NOMO-1 treated with dmso at 0.1 percent for 144 hours (cell line): ENCODE data around the gene SPATA18.
"Not testable (repeated sequence)": the region's sequence is repeated elsewhere in the genome, so short reads cannot be mapped to it uniquely, and the experiment has no call there.

Source experiments
- DNase-seq: peaks from one replicate; lab custom pipeline; 2025; ENCODE audit not compliant: unreplicated experiment; lab: John Stamatoyannopoulos, UW

SPATA18 gene

DNA sequence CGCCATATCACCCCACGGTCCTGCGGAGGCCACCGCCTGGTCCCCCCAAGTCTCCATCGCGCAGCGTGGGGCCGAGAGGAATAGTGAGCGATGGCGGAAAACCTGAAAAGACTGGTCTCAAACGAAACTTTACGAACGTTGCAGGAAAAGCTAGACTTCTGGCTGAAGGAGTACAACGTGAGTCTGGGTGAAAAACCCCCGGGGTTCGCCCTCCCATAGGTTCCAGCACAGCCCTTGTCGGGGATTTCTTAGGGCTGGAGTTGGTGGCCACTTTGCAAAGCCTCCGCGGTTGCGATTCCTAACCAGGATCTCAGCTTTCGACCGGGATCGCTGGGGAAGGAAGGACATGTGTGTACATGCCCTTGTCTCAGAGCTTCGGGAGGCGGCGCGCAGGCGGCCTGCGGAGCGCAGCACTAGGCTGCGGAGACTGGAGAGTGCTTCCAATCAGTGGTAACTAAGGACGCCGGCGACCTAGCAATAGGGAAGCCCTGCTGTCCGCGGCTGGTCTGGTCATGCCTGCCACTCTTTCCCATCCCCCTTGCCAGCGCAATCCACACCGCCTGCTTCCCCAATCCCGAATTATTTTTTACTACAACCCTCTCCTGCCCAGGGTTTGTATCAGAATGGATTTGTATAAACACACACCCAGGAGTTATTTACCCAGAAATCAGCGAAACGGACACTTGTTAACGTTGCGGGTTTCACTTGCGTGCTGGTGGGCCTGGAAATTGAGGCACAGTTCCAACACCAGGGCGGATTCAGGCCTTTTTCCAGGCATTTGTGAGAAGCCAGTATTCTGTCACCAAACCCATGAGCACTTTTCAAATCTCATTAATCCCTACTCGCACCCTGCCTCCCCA, 741 bp downstream of the SPATA18 start:
- no peak for DNase-seq

DNA sequence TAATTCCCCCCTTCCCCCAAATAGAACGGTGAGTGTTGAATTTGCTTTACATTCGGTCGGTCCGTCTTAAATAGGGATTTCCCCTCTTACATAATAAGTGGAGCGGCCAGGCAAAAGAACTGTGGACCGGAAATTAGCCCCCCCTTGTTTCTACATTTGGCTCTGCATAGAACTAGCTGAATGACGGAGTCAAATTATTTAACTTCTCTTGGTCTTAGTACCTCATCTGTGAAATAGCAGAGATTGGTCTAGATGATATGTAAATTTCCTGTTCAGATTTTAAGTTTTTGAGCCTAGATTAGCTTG, 1.3 kb downstream of the SPATA18 start:
- DNase-seq: peak; percentile 42

DNA sequence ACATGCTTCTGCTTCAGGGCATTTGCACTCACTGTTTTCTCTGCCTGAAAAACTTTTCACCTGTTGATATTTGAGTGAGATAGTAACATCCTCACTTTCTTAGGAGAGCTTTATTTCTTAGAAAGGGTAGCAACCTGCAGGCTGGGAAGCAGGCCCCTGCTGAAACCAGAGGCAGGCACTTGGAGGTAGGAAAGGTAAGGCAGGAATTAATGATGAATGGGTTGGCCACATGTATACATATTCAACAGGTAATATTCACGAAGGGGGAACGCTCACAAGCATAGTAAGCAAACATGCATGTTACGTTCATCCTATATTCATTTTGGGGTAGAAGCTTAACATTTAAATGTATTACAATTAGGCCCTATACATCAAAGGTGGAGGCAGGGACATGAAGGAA, 3.1 kb downstream of the SPATA18 start:
- DNase-seq: no peak

DNA sequence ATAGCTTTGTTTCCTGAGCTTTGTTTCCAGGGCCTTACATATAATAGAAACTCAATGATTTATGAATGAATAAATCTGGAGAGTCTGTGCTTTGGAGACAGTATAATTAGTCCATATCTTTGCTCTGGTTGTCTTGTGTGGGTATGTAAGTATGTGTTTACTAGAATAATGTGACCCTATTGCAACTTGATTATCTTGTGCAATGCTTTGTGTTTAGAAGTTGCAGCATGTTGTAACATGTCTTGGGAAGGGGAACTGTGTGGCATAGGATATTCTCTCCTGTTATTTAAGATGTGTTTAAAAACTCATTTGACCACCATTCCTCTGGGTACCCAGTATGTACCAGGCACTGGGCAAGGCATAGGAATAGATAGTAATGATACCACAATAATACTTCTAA, 6.1 kb downstream of the SPATA18 start:
- DNase-seq: no peak

DNA sequence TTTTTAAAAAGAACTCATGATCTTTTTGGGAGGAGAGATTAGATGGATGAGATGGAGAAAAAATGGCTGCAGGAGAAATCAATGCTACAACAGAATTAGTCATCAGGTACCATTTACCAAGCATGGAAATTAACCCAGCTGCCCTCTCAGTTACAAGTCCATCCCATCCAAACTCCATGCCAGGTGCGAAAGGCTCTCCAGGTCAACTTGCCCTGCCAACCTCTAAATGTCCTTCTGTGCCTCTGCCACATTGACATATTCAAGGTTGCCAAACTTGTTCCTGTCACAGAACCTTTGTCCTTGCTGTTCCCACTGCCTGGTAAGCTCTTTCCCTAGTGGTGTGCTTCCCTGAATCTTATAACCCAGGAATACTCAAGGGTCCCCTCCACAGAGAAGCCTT, 7.2 kb downstream of the SPATA18 start:
- DNase-seq: no peak

DNA sequence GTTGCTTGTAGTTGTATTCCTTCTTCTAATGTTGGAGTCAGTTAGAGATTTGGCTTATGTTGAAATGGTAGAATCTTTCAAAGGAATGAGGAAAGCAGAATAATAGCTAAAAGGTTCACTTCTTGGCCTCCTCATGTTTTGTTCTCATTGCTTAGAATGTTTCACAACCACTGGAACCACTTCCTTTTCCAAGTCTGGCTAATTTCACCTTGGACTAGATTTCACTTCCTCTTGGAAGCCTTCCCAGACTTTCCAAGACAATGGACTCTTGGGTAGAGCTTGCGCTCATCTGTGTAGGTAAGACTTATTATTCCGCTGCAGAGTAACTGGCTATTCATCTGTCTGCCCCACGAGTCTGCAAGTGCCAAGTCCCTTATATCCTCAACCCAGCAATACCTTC, 8.3 kb downstream of the SPATA18 start:
- no peak for DNase-seq

DNA sequence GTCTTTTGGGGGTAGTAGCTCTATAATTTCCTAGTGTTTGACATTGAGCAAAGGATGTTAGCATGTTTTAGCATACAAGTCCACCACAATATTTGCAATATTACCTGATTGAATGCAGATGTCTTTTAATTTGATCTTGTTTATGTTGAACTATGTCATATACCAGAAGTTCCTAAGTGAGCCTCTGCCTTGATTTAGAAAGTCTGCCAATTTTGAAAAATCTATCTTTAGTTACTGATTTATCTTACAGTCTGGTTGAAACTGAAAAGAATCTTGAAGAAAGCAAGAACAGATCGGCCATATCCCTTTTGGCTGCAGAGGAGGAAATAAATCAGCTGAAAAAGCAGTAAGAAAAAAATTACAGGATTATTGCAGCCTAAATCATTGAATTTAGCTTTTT, 18.5 kb downstream of the SPATA18 start:
- DNase-seq: no peak

DNA sequence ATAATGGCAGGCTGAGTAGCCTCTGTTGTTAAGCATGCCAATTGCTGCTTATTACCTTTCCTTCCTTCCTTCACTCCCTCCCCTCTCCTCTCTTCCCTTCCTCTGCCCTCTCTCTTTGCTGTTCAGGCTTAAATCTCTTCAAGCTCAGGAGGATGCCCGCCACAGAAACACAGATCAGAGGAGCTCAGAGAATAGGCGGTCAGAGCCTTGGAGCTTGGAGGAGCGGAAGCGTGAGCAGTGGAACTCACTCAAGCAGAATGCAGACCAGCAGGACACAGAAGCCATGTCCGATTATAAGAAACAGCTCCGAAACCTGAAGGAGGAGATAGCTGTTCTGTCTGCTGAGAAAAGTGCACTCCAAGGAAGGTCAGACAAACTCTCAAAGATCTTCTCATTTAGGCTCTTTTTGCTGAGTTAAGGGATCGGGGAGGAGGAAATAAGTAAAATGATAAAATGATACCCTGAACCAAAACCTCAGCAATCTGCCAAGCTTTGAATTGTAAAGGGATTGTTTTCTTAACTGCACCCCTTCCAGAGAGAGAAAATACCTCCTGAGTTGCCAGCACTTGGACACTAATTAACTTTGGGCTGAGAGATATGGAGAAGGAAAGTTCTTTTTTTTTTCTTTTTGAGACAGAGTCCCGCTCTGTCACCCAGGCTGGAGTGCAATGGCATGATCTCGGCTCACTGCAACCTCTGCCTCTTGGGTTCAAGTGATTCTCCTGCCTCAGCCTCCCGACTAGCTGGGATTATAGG, 20.9 kb downstream of the SPATA18 start:
- DNase-seq: no peak

DNA sequence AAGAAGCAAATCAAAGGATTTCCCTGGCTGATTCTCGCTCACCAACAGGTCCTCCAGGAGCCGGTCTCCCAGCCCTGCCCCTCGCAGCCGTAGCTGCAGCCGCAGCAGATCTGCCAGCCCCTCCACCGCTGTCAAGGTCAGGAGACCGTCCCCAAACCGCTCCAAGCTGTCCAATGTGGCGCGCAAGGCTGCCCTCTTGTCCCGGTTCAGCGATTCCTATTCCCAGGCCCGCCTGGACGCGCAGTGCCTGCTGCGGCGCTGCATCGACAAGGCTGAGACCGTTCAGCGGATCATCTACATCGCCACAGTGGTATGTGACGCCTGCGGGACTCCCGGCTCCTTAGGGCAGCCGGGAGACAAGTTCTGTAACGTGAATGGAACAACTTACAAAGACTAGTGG, 25.6 kb downstream of the SPATA18 start:
- no peak for DNase-seq

DNA sequence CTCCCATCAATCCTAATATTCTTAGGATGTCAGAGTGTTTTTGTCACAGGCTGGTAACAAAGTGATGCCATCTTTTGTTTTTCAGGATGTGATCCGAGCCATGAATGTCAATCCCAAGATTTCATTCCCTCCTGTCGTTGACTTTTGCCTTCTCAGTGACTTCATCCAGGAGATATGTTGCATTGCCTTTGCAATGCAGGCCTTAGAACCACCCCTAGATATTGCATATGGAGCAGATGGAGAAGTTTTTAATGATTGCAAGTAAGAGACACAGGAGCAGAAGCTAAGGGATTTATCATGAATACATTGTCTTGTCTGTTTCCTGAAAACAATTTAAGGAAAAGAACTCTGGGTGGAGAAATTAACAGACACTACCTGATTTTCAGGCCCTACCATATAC, 28.6 kb downstream of the SPATA18 start:
- DNase-seq: no peak

DNA sequence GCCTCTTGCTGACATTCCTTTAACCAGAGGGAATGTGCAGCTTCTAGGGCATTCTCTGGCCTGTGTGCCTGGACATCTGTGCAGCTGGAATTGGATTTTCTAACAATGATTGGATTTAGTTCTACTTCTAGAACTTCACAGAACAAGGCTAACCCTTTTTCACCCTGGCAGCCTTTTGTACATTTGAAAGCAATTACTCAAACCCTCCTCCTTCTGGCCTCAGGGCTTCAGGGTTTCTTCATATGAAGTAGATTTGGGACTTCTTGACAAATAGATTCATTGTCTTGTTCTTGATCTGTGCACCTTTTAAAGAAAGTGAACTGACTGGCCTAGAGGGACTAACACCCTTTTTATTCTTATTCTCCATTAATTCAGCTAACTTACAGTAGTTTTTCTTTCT, 30.1 kb downstream of the SPATA18 start:
- no peak for DNase-seq

DNA sequence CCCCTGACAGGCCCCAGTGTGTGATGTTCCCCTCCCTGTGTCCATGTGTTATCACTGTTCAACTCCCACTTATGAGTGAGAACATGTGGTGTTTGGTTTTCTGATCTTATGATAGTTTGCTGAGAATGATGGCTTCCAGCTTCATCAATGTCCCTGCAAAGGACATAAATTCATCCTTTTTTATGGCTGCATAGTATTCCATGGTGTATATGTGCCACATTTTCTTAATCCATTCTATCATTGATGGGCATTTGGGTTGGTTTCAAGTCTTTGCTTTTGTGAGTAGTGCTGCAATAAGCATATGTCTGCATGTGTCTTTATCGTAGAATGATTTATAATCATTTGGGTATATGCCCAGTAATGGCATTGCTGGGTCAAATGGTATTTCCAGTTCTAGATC, 35.3 kb downstream of the SPATA18 start:
- not testable (repeated sequence) for DNase-seq

DNA sequence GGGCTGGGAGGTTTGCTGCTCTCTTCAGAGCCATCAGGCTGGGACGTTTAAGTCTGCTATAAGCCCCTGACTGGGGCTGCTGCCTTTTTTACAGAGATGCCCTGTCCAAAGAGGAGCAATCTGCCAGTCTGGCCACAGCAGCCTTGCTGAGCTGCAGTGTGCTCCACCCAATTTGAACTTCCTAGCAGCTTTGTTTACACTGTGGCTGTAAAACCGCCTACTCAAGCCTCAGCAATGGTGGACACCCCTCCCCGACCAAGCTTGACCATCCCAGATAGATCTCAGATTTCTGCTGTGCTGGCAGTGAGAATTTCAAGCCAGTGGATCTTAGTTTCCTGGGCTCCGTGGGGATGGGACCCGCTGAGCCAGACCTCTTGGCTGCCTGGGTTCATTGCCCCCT, 40.7 kb downstream of the SPATA18 start:
- no peak for DNase-seq

DNA sequence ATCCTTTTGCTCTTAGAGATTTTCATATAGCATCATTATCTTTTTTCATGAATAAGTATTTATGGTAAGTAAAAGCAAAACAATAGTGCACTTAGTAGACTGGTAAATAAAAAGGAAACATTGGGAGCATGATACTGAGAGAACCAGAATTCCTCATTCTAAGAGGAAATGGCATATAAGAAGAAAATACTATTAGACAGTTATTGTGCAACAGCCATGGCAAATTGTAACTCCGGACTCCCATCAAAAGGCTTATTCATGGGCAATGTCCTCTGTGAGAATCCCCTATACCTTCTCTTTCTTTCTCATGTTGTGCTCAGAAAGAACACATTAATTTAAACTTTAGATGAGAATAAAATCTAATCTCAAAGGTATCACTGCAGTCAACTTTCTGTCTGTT, 42.4 kb downstream of the SPATA18 start:
- no peak for DNase-seq

DNA sequence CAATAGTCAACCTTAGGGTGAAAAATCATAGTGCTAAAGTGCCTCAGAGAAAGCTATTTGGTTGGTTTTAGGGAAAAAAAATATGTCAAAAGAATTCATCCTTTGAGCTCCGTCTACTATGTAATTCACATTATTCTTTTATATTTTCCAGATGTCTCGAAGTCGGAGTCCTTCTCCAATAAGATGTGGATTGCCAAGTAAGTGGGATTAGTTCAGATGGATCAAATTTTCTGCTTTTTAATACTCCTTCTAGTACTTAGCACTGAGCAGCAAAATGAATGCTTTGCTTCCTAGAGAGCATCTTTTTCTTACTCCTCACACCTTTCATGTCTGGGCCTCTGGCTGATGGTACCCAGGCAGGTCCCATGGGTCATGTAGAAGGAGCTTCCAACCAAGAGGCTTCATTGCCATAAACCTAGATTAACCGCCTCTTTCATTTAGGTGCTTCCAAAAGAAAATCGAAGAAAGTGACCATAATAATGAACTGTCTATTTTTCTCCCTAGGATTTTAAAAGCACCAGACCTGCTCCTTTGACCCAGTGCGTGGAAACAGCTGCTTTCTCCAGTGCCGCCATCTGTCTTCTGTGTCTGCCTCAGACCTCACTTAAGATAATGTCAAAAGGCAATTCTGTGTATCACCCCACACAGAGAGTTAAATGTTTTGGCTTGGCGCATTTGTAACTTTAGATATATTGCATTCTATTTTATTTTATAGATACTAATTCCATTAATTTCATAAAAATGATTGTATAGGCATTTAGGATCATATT, 43.5 kb downstream of the SPATA18 start:
- no peak for DNase-seq

DNA sequence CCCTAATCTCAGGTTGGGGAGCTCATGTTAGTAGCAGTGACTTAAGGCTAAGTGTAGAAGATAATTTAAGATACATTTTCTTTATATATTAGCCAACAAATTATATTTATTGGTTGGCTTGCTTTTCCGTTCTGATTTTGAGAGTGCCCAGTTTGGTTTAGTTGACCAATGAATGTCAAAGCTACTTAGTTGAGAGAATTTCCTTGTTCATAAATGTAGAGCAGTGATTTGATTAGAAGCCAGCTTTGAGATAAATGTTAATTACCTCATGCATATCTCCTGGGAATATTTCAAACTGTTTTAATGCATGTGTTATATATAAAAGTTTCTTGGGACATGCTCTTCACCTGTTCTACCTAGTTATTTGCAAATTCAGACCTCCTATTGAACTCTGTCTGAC, 44.3 kb downstream of the SPATA18 start:
- DNase-seq: no peak

DNA sequence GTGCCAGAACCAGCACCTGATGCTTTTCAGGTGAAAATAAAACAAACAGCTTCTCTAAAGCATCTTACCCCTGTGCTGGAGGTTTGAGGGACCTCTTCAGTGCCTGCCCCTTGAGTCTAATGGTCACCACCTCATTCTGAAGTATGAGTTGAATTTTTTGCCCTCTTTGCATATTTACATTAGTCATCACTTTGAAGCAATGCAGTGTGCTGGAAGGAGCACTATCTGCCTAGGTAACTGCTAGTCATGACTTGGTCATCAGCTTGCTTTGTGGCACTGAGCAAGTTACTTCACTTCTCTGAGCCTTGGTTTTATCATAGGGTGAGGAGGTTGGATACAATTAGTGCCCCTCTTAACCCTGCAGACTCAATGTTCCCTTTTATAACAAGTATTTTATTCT, 44.9 kb downstream of the SPATA18 start:
- no peak for DNase-seq

DNA sequence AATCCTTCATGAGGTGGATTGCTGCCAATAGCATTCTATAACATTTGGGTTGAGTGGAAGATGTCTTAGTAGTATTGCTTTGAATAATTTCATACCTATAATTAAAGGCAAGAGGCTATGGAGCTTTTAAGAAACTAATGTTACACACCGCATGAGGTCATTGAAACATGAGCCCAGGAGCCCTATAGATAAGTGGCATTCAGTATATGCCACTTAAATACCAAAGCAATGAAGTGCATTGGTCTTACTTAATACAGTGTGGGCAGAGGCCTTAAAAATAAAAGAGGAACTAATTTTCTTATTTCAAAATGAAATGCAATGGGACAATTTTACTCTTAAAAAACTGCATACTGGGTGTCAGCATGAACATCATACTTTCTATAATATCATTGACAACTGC, 47.5 kb downstream of the SPATA18 start:
- DNase-seq: peak; percentile 60

DNA sequence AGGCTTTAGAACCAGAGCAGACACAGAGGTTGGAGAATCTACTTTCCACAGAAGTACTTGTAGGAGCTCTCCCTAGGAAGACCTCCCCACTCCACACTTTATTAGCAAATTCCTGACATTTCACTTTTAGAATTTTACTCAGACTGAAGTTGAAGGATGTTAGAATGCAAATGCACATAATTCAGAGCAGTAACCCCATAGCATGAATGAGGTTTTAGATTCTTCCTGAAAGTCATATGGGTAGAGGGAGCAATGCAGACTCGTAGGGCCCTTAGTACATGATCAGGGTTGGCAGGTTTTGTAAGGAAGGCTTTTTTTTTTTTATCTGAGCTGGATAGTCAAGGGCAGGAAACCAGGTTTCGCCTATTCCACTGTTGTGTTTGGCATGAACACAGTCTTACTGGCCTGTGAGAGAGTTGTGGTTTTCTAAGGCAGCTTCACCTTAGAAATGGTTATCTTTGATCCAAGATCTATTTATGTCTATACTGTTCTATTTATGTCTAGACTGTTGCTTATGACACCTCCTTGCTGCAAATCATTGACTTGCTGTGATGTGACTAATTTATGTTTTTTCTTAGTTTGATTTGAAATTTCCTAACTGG, 48.9 kb downstream of the SPATA18 start:
- DNase-seq: no peak

DNA sequence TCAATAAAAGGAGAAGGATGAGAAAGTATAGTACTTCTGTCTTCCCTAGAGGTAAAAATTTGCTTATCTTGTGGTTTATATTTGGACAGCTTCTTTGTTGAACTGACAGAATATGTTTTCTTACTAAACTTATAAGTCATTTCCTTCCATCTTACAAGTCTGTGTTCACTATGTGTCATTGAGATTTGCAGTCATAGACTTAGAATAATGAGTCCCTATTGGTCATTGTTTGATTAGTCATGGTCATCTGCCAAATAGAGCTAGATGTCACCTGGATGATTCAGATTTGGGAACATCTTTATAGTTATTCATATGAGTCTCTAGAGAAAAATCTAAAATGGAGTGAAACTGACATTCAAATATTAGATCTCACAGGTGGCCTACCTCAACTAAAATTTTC, 51.5 kb downstream of the SPATA18 start:
- DNase-seq: no peak

DNA sequence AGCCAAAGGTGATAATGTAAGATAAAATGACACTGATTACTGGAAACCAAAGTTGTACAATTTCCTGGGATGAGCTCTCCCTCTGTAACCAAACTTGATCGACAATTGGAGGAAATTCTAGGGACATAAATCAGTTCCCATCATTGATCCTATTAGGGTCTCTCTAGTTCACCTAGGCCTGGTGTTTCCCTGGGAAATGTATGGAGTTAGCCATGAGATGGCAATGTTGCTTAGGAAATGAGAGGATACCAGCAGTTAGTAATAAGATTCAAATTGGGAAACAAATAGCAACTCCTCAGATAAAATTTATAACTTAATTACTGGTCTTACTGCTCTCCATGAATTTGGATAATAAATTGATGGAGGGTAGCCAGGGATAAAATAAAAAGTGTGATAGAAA, 52.2 kb downstream of the SPATA18 start:
- no peak for DNase-seq

DNA sequence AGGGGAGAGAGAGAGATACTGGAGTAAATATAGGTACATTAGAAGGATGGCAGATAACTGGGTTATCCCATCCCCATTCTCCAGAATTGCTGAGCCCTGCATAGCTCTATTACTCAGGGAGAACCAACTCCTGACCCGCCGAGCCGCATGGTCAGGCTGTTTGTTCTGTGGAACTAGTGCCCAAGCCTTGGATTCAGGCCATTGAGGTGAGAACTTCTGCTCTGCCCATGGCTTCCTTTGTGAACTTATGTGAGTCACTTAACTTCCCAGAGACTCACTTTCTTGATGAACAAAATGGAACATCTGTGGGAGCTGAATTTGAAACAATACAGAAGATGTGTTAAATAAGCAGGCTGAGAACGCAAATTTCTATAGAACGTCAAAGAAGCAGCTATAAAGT, 54.2 kb downstream of the SPATA18 start:
- DNase-seq: no peak
